Body of pancreas (tissue), 4 donors: ENCODE measurements around the gene KLHL29. TPM values are rescaled to one million over a fixed set of nuclear protein-coding genes. Genes with fewer than 3 reads are reported as not detected.
A peak's percentile ranks its signal among the peaks of the same experiment; 100 is the strongest.

Experiments used
- ATAC-seq: fragments of 150-250 bp; one replicate; pipeline ENCODE4 v1.9.1; 2016
- DNase-seq, 4 donors: peaks; one replicate each; pipeline ENCODE4 v3.0.0-alpha.2; 2019
- H3K27ac ChIP-seq, 4 donors: fragments of 200-600 bp; sonication (generic); 1 replicate in 3 of 4; 2 replicates in 1 of 4; pipeline versions ENCODE4 v1.5.1 to v1.6.1; 2016 to 2019; ENCODE audit warnings: mild to moderate bottlenecking in 1 of 4, mixed read lengths in 1 of 4, moderate library complexity in 1 of 4
- H3K27me3 ChIP-seq, 2 donors: fragments of 200-600 bp; sonication (generic); one replicate each; pipeline ENCODE4 v1.6.0; 2016; ENCODE audit warnings: mild to moderate bottlenecking in 1 of 2
- H3K36me3 ChIP-seq, 2 donors: fragments of 200-600 bp; sonication (generic); replicated peaks in 1 of 2; 2 replicates each; pipeline ENCODE4 v1.5.1; 2016; ENCODE audit warnings: low read depth in 2 of 2; ENCODE audit not compliant: insufficient read depth in 1 of 2
- H3K4me1 ChIP-seq: fragments of 200-600 bp; sonication (generic); one replicate; pipeline ENCODE4 v1.6.0; 2016
- H3K4me3 ChIP-seq, 2 donors: fragments of 200-600 bp; sonication (generic); 1 replicate in 1 of 2; 2 replicates in 1 of 2; pipeline ENCODE4 v1.5.1; 2016 to 2019
- H3K9me3 ChIP-seq, 3 donors: fragments of 200-600 bp; sonication (generic); 1 replicate in 2 of 3; 2 replicates in 1 of 3; pipeline ENCODE4 v1.5.1; 2016
- POLR2A ChIP-seq, 3 donors: fragments of 450-650 bp; IDR thresholded peaks; one replicate each; pipeline ENCODE4 v1.6.1; 2016; ENCODE audit warnings: antibody characterized with exemption in 3 of 3, mild to moderate bottlenecking in 2 of 3
- WGBS, 2 donors: methylation state at CpG; one replicate each; pipeline ENCODE4 v1.1.5; 2017; 5-methylcytosine and 5-hydroxymethylcytosine counted together
- intact Hi-C: fragments of 100-400 bp; cut with DNase I; formaldehyde crosslinking; loops from one replicate; pipeline ENCODE4 v1.15.1; 2023
- total RNA-seq, 2 donors: library from RNA; depleted of rRNA; stranded (reverse); fragments of >200 nt; gene quantifications; one replicate each; pipeline ENCODE4 v1.1.0, GENCODE V29; 2016
- TF ChIP-seq, protein P1 (sequence below), 7 experiments: fragments of 450-650 bp in 4 of 7; fragments of 200-600 bp in 3 of 7; sonication (generic) in 3 of 7; IDR thresholded peaks; one replicate each; pipeline ENCODE4 v1.5.1; 2016 to 2019; ENCODE audit warnings: antibody characterized with exemption in 7 of 7

KLHL29 gene
- total RNA-seq, 2 donors from 2014 or later: 4.0 to 4.4 TPM

DNA sequence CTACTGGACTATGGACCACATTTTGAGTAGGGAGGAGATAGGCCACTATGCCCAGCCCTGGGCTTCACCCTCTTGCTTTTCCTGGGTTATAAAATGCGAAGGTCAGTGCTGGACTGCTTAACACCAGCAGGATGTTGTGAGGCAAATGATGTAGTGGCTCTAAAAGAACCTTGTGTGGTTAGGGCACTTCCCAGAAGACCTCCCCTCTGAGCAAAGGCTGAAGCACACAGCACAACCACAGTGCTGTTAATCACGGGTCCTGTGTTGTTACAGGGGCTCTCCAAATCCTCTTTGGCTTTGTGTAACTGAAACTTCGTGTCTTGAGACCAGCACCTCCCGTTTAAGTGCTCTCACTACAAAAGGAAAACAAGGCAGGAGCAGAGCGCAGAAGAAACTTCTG lies 166.9 kb downstream of the KLHL29 start:
- no peak for TF ChIP-seq POLR2A (IDR thresholded peaks at IDR 0.05)
- TF ChIP-seq, protein P1, sequence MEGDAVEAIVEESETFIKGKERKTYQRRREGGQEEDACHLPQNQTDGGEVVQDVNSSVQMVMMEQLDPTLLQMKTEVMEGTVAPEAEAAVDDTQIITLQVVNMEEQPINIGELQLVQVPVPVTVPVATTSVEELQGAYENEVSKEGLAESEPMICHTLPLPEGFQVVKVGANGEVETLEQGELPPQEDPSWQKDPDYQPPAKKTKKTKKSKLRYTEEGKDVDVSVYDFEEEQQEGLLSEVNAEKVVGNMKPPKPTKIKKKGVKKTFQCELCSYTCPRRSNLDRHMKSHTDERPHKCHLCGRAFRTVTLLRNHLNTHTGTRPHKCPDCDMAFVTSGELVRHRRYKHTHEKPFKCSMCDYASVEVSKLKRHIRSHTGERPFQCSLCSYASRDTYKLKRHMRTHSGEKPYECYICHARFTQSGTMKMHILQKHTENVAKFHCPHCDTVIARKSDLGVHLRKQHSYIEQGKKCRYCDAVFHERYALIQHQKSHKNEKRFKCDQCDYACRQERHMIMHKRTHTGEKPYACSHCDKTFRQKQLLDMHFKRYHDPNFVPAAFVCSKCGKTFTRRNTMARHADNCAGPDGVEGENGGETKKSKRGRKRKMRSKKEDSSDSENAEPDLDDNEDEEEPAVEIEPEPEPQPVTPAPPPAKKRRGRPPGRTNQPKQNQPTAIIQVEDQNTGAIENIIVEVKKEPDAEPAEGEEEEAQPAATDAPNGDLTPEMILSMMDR (IDR thresholded peaks at IDR 0.05): no peak
- intact Hi-C loops: no loop called here
- no peaks in the 10 kb centered on the region for H3K9me3 ChIP-seq
- H3K4me1 ChIP-seq: no peaks in the 10 kb centered on the region
- no peaks in the 10 kb centered on the region for H3K27me3 ChIP-seq
- H3K4me3 ChIP-seq: no peak overlapping the region
- WGBS, 2 donors: 66 to 81% methylated on average over 3 to 5 of the region's 5 CpGs
- no peak overlapping the region for H3K27ac ChIP-seq
- no peak for DNase-seq
- ATAC-seq: no peak
- H3K36me3 ChIP-seq: no peaks in the 10 kb centered on the region

DNA sequence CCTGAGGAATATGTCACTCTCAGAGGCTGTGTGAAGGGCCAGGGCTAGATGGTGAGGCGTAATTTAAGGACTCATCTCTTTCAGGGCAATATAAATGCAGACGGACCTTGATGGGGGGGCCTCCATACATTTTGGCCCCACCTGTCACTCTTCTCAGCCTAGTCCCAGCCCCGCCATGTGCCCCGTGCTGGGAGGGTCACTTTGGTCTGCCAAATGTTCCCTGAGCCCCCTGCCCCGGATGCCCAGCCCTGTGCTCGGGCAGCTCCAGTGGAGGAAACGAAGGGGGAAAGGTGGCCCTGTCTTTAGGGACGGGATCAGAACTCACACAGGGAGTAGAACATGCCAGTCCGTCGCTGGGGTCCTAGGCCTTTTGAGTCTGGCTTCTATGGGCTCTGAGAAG lies 168.6 kb downstream of the KLHL29 start:
- ATAC-seq (no peak), DNase-seq (no peak)
- Histone ChIP-seq H3K27me3 (no peaks in the 10 kb centered on the region), H3K27ac (no peak overlapping the region), H3K36me3 (no peaks in the 10 kb centered on the region), H3K4me3 (no peak overlapping the region), H3K4me1 (peaks cover 7% of the 10 kb centered on the region), H3K9me3 (no peaks in the 10 kb centered on the region)
- 74 to 86% methylated on average over 9 to 10 of the region's 10 CpGs for WGBS, 2 donors
- TF ChIP-seq, protein P1 (IDR thresholded peaks at IDR 0.05): no peak
- no peak for TF ChIP-seq POLR2A (IDR thresholded peaks at IDR 0.05)
- intact Hi-C loops: no loop called here

DNA sequence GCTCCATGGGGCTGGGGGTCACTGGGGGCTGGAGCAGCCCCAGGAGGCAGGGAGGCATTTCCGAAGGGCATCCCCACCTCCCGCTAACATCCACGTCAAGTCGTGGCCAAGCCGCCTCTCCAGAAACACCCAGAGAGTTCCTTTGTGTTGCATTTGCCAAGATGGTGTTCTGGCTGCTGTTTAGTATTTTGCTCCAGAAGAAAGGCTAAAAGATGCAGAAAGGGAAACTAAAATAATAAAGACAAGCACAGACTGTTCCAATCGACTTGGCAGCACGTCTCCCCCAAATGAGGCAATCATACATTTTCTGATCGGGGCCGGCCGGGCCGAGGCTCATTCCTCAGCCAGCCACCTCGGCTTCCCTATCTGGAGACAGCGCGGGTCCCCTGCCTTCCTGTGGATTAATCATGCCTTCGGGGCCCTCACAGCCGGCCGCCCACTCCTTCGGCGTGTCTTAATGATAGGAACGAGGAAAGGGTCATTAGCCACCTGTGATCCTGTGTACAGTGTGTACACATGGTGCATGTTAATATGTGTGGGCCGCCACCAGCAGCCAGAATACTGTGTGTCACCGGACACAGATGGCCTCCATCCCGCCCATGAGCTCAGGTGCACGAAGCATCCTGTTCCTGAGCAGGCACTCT lies 169.2 kb downstream of the KLHL29 start:
- H3K27me3 ChIP-seq: no peaks in the 10 kb centered on the region
- H3K9me3 ChIP-seq: no peaks in the 10 kb centered on the region
- 73 to 78% methylated on average over 15 to 24 of the region's 24 CpGs for WGBS, 2 donors
- H3K4me1 ChIP-seq: peaks cover 7% of the 10 kb centered on the region
- ATAC-seq (peak; percentile 36), DNase-seq (peak in 2 of 4 donors; percentile 28 to 37)
- H3K4me3 ChIP-seq: no peak overlapping the region
- H3K27ac ChIP-seq: no peak overlapping the region
- intact Hi-C loops: no loop called here
- no peak for TF ChIP-seq POLR2A (IDR thresholded peaks at IDR 0.05)
- TF ChIP-seq, protein P1 (IDR thresholded peaks at IDR 0.05): no peak
- no peaks in the 10 kb centered on the region for H3K36me3 ChIP-seq

DNA sequence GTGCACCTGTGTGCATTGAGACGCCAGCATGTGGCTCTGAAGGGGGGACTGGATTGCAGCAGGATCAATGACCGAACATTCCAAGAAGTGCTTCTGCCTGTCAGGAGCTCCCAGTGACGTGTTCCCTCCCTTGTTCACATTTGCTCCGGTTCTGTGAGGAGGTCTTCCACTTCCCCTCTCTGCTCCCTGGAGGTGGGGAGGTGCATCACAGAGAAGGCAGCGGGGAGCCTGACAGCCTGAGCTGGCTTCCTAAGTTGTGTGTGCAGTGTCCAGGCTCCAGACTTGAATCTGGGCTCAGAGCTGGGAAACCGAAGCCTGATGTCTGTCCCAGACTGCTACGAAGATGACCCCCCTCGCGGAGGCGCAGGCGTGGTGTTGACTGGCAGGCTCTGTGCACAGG lies 171.0 kb downstream of the KLHL29 start:
- no peak overlapping the region for H3K27ac ChIP-seq
- intact Hi-C loops: no loop called here
- H3K36me3 ChIP-seq: no peaks in the 10 kb centered on the region
- DNase-seq (no peak), ATAC-seq (no peak)
- H3K4me1 ChIP-seq: peaks cover 7% of the 10 kb centered on the region
- H3K9me3 ChIP-seq: no peaks in the 10 kb centered on the region
- 76 to 92% methylated on average over 7 to 11 of the region's 11 CpGs for WGBS, 2 donors
- TF ChIP-seq, protein P1 (IDR thresholded peaks at IDR 0.05): no peak
- no peak for TF ChIP-seq POLR2A (IDR thresholded peaks at IDR 0.05)
- H3K27me3 ChIP-seq: no peaks in the 10 kb centered on the region
- H3K4me3 ChIP-seq: no peak overlapping the region

DNA sequence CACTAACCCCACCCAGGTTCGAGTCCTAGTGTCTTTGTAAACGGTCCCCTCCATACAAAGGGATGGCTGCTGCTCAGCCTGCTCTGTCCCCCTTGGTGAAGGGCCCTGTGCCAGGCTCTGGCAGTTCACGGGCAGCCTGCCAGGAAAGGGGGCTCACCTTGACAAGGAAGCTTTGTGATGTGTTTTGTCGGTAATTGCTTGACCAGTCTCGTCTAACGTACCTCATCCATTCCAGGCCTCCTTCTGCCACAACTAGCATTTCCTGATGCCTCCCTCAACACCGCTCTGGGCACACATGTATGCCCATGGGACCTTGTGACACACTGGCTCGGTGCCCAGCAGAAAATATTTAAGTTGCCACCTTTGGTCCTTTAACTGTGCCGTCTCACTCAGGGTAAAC lies 171.9 kb downstream of the KLHL29 start:
- H3K27ac ChIP-seq: peak overlapping the region in 3 of 4 donors; percentile 21 to 58 (median 43)
- H3K9me3 ChIP-seq: no peaks in the 10 kb centered on the region
- peaks cover 7% of the 10 kb centered on the region for H3K4me1 ChIP-seq
- ATAC-seq: peak; percentile 39
- no peaks in the 10 kb centered on the region for H3K36me3 ChIP-seq
- DNase-seq: peak in 3 of 4 donors; percentile 42 to 54 (median 53)
- H3K27me3 ChIP-seq: no peaks in the 10 kb centered on the region
- WGBS, 2 donors: 40 to 42% methylated on average over 9 of the region's 9 CpGs
- intact Hi-C loops: no loop called here
- TF ChIP-seq, protein P1 (IDR thresholded peaks at IDR 0.05): no peak
- TF ChIP-seq POLR2A (IDR thresholded peaks at IDR 0.05): no peak
- no peak overlapping the region for H3K4me3 ChIP-seq
